GM23338 (cell line): ENCODE measurements around the gene SPIRE1.

Source experiments
- CREB1 ChIP-seq: fragments of 250-450 bp; sonication (Bioruptor Pico); IDR thresholded peaks from 2 replicates; pipeline ENCODE4 v1.5.0; 2020; ENCODE audit warnings: low read depth, mild to moderate bottlenecking, moderate library complexity
- EZH2 ChIP-seq: fragments of 200-600 bp; sonication (generic); IDR thresholded peaks from one replicate; pipeline ENCODE4 v1.8.0; 2017; ENCODE audit warnings: antibody characterized with exemption, mild to moderate bottlenecking, low read depth; ENCODE audit not compliant: unreplicated experiment
- EZH2phosphoT487 ChIP-seq: fragments of 200-600 bp; sonication (generic); IDR thresholded peaks from one replicate; pipeline ENCODE4 v1.8.1; 2018; ENCODE audit warnings: antibody characterized with exemption; ENCODE audit not compliant: unreplicated experiment
- JUNB ChIP-seq: IDR thresholded peaks from one replicate; pipeline ENCODE4 v1.6.1; 2016; ENCODE audit warnings: antibody characterized with exemption; ENCODE audit not compliant: unreplicated experiment
- NANOG ChIP-seq: IDR thresholded peaks from 2 replicates; pipeline ENCODE4 v1.6.1; 2016; ENCODE audit warnings: antibody characterized with exemption, borderline replicate concordance
- POLR2AphosphoS5 ChIP-seq: IDR thresholded peaks from 2 replicates; pipeline ENCODE4 v1.6.1; 2016; ENCODE audit warnings: antibody characterized with exemption, low read depth
- STAT1 ChIP-seq: IDR thresholded peaks from one replicate; pipeline ENCODE4 v1.6.1; 2016; ENCODE audit warnings: antibody characterized with exemption; ENCODE audit not compliant: unreplicated experiment
- ZNF114 ChIP-seq: fragments of 250-450 bp; sonication (Bioruptor Pico); IDR thresholded peaks from 2 replicates; pipeline ENCODE4 v1.5.0; 2020; ENCODE audit warnings: mild to moderate bottlenecking, moderate library complexity
- TF ChIP-seq, protein P1 (sequence below): IDR thresholded peaks from 2 replicates; pipeline ENCODE4 v1.6.1; 2016; ENCODE audit warnings: antibody characterized with exemption
- TF ChIP-seq, protein P2 (sequence below), 2 experiments: fragments of 200-600 bp in 1 of 2; sonication (generic) in 1 of 2; conservative IDR thresholded peaks; 2 replicates each; pipeline versions ENCODE4 v1.5.1 to v1.6.1; 2016 to 2017; ENCODE audit warnings: antibody characterized with exemption in 2 of 2, low read depth in 2 of 2, mild to moderate bottlenecking in 2 of 2, moderate library complexity in 1 of 2
- TF ChIP-seq, protein P3 (sequence below): IDR thresholded peaks from one replicate; pipeline ENCODE4 v1.6.1; 2018; ENCODE audit warnings: antibody characterized with exemption; ENCODE audit not compliant: unreplicated experiment
- TF ChIP-seq, protein P4 (sequence below): fragments of 250-450 bp; sonication (Bioruptor Pico); IDR thresholded peaks from 2 replicates; pipeline ENCODE4 v1.5.0; 2020; ENCODE audit warnings: mild to moderate bottlenecking, moderate library complexity

DNA sequence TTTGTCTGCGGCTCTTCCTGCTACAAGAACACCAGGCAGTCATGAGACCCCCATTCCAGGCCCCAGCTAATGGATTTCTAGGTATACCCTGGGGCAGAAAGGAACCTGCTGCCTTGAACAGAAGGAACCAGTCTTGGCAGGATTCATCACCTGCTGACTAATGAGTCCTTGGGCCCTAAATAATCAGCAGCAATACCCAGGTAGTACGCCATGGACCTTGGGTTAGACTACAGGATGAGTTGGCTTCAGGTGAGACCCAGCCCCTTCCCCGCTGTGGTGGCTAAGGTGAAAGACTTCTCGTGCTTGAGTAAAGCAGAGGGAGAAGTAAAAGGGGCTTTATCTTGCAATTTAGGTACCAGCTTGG, 105.0 kb downstream of the SPIRE1 start:
- TF ChIP-seq, protein P1, sequence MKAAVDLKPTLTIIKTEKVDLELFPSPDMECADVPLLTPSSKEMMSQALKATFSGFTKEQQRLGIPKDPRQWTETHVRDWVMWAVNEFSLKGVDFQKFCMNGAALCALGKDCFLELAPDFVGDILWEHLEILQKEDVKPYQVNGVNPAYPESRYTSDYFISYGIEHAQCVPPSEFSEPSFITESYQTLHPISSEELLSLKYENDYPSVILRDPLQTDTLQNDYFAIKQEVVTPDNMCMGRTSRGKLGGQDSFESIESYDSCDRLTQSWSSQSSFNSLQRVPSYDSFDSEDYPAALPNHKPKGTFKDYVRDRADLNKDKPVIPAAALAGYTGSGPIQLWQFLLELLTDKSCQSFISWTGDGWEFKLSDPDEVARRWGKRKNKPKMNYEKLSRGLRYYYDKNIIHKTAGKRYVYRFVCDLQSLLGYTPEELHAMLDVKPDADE, result no peak
- TF ChIP-seq, protein P2, sequence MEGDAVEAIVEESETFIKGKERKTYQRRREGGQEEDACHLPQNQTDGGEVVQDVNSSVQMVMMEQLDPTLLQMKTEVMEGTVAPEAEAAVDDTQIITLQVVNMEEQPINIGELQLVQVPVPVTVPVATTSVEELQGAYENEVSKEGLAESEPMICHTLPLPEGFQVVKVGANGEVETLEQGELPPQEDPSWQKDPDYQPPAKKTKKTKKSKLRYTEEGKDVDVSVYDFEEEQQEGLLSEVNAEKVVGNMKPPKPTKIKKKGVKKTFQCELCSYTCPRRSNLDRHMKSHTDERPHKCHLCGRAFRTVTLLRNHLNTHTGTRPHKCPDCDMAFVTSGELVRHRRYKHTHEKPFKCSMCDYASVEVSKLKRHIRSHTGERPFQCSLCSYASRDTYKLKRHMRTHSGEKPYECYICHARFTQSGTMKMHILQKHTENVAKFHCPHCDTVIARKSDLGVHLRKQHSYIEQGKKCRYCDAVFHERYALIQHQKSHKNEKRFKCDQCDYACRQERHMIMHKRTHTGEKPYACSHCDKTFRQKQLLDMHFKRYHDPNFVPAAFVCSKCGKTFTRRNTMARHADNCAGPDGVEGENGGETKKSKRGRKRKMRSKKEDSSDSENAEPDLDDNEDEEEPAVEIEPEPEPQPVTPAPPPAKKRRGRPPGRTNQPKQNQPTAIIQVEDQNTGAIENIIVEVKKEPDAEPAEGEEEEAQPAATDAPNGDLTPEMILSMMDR (conservative IDR thresholded peaks at IDR 0.05; ENCODE audit: low read depth in 2 of 2), result no peak
- TF ChIP-seq EZH2phosphoT487, result no peak
- no peak for TF ChIP-seq JUNB
- TF ChIP-seq POLR2AphosphoS5, result no peak
- TF ChIP-seq, protein P3, sequence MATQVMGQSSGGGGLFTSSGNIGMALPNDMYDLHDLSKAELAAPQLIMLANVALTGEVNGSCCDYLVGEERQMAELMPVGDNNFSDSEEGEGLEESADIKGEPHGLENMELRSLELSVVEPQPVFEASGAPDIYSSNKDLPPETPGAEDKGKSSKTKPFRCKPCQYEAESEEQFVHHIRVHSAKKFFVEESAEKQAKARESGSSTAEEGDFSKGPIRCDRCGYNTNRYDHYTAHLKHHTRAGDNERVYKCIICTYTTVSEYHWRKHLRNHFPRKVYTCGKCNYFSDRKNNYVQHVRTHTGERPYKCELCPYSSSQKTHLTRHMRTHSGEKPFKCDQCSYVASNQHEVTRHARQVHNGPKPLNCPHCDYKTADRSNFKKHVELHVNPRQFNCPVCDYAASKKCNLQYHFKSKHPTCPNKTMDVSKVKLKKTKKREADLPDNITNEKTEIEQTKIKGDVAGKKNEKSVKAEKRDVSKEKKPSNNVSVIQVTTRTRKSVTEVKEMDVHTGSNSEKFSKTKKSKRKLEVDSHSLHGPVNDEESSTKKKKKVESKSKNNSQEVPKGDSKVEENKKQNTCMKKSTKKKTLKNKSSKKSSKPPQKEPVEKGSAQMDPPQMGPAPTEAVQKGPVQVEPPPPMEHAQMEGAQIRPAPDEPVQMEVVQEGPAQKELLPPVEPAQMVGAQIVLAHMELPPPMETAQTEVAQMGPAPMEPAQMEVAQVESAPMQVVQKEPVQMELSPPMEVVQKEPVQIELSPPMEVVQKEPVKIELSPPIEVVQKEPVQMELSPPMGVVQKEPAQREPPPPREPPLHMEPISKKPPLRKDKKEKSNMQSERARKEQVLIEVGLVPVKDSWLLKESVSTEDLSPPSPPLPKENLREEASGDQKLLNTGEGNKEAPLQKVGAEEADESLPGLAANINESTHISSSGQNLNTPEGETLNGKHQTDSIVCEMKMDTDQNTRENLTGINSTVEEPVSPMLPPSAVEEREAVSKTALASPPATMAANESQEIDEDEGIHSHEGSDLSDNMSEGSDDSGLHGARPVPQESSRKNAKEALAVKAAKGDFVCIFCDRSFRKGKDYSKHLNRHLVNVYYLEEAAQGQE, result no peak
- TF ChIP-seq CREB1, result no peak
- TF ChIP-seq EZH2, result no peak
- TF ChIP-seq STAT1, result no peak
- TF ChIP-seq NANOG, result no peak
- TF ChIP-seq, protein P4, sequence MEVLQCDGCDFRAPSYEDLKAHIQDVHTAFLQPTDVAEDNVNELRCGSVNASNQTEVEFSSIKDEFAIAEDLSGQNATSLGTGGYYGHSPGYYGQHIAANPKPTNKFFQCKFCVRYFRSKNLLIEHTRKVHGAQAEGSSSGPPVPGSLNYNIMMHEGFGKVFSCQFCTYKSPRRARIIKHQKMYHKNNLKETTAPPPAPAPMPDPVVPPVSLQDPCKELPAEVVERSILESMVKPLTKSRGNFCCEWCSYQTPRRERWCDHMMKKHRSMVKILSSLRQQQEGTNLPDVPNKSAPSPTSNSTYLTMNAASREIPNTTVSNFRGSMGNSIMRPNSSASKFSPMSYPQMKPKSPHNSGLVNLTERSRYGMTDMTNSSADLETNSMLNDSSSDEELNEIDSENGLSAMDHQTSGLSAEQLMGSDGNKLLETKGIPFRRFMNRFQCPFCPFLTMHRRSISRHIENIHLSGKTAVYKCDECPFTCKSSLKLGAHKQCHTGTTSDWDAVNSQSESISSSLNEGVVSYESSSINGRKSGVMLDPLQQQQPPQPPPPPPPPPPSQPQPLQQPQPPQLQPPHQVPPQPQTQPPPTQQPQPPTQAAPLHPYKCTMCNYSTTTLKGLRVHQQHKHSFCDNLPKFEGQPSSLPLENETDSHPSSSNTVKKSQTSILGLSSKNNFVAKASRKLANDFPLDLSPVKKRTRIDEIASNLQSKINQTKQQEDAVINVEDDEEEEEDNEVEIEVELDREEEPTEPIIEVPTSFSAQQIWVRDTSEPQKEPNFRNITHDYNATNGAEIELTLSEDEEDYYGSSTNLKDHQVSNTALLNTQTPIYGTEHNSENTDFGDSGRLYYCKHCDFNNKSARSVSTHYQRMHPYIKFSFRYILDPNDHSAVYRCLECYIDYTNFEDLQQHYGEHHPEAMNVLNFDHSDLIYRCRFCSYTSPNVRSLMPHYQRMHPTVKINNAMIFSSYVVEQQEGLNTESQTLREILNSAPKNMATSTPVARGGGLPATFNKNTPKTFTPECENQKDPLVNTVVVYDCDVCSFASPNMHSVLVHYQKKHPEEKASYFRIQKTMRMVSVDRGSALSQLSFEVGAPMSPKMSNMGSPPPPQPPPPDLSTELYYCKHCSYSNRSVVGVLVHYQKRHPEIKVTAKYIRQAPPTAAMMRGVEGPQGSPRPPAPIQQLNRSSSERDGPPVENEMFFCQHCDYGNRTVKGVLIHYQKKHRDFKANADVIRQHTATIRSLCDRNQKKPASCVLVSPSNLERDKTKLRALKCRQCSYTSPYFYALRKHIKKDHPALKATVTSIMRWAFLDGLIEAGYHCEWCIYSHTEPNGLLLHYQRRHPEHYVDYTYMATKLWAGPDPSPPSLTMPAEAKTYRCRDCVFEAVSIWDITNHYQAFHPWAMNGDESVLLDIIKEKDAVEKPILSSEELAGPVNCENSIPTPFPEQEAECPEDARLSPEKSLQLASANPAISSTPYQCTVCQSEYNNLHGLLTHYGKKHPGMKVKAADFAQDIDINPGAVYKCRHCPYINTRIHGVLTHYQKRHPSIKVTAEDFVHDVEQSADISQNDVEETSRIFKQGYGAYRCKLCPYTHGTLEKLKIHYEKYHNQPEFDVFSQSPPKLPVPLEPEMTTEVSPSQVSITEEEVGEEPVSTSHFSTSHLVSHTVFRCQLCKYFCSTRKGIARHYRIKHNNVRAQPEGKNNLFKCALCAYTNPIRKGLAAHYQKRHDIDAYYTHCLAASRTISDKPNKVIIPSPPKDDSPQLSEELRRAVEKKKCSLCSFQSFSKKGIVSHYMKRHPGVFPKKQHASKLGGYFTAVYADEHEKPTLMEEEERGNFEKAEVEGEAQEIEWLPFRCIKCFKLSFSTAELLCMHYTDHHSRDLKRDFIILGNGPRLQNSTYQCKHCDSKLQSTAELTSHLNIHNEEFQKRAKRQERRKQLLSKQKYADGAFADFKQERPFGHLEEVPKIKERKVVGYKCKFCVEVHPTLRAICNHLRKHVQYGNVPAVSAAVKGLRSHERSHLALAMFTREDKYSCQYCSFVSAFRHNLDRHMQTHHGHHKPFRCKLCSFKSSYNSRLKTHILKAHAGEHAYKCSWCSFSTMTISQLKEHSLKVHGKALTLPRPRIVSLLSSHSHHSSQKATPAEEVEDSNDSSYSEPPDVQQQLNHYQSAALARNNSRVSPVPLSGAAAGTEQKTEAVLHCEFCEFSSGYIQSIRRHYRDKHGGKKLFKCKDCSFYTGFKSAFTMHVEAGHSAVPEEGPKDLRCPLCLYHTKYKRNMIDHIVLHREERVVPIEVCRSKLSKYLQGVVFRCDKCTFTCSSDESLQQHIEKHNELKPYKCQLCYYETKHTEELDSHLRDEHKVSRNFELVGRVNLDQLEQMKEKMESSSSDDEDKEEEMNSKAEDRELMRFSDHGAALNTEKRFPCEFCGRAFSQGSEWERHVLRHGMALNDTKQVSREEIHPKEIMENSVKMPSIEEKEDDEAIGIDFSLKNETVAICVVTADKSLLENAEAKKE (CRISPR knock-in tag), result no peak
- TF ChIP-seq ZNF114 (CRISPR knock-in tag), result no peak
